Gastroesophageal sphincter (tissue), 3 donors: ENCODE results near the gene CD38.

Experiments used
- CTCF ChIP-seq, 4 experiments: fragments of 200-600 bp in 2 of 4; fragments of 450-650 bp in 2 of 4; sonication (generic) in 1 of 4; IDR thresholded peaks; one replicate each; pipeline ENCODE4 v1.5.1; 2017 to 2019; ENCODE audit warnings: antibody characterized with exemption in 4 of 4, mild to moderate bottlenecking in 2 of 4, moderate library complexity in 2 of 4
- EP300 ChIP-seq: sonication (generic); formaldehyde crosslinking; IDR thresholded peaks from one replicate; pipeline ENCODE4 v1.6.1; 2017; ENCODE audit warnings: antibody characterized with exemption, mild to moderate bottlenecking
- POLR2A ChIP-seq, 2 donors: fragments of 450-650 bp; IDR thresholded peaks; one replicate each; pipeline ENCODE4 v1.6.1; 2017; ENCODE audit warnings: antibody characterized with exemption in 2 of 2, mild to moderate bottlenecking in 2 of 2, moderate library complexity in 1 of 2
- POLR2AphosphoS5 ChIP-seq: sonication (generic); formaldehyde crosslinking; IDR thresholded peaks from one replicate; pipeline ENCODE4 v1.6.1; 2017; ENCODE audit warnings: antibody characterized with exemption

GRCh38 chr4:15855804-15856475 is 77.8 kb downstream of the CD38 start:
- TF ChIP-seq CTCF (IDR thresholded peaks at IDR 0.05) = no peak
- TF ChIP-seq EP300 = no peak
- no peak for TF ChIP-seq POLR2AphosphoS5
- TF ChIP-seq POLR2A (IDR thresholded peaks at IDR 0.05) = no peak
